ENCODE data around the gene PRSS36.
"Not testable (repeated sequence)": the region's sequence is repeated elsewhere in the genome, so short reads cannot be mapped to it uniquely, and the experiment has no call there.

Gene PRSS36

GRCh38 chr16:31149894-31150890, at the start of gene PRSS36:
Gene PRSS36 (minus strand): TSS chr16:31150066. CDS start chr16:31150035, 31 bp downstream.
- DNase-seq (ENCODE audit: low read depth in 2 of 2), result no peak

DNA sequence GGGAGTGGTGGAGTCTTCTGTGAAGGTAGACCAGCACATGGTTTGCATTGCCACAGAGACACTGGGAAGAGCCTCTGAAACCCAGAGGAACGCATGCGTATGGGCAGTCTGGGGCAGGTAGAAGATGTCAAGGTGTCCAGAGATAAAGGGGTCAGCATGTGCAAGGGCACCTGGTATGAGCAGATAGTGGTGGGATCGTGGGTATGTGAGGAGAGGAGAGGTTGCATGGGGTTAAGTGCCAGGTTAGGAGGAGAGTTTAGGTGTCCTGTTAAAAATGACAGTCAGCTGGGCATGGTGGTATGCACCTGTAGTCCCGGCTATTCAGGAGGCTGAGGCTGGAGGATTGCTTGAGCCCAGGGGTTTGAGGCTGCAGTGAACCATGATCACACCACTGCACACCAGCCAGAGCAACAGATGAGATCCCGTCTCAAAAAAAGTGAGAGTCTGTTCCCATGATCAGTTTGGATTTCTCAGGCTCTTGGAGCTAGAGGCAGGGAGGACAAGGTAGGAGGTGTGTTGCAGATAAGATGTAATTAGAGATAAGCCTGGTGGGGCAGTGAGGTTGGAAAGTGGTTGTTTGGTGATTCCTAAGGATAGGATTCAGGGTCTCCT, 49.7 kb upstream of the PRSS36 start:
- DNase-seq (ENCODE audit: low read depth in 2 of 2), result no peak

DNA sequence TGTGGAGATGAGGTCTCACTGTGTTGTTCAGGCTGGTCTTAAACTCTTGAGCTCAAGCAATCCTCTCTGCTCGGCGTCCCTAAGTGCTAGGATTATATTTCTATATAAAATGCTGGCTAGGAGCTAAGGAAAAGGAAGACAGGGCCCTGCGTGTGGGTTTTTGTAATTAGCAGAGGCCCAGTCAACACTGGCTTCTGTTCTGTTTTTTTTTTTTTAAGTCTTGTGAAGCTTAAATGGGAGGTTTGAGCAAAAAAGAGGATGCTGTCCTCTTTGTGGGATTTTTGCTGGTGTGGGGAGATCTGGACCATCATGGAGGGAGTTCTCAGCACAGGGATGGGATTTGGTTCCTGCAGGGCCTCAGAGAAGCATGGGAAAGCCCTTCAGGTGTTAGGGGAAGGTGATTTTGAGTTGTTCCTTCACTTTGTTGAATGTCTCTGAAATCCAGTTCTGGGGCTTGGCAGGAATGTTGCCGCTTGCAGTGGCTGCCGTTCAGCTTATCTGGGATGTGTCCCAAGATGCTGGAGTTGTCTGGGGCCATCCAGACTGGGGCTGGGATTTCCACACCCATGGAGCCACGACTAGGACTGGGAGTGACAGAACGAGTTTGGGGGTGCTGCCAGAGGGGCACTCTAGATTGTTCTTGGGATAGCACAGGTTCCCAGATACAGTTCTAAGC, 48.5 kb upstream of the PRSS36 start:
- no peak for DNase-seq (ENCODE audit: low read depth in 2 of 2)

DNA sequence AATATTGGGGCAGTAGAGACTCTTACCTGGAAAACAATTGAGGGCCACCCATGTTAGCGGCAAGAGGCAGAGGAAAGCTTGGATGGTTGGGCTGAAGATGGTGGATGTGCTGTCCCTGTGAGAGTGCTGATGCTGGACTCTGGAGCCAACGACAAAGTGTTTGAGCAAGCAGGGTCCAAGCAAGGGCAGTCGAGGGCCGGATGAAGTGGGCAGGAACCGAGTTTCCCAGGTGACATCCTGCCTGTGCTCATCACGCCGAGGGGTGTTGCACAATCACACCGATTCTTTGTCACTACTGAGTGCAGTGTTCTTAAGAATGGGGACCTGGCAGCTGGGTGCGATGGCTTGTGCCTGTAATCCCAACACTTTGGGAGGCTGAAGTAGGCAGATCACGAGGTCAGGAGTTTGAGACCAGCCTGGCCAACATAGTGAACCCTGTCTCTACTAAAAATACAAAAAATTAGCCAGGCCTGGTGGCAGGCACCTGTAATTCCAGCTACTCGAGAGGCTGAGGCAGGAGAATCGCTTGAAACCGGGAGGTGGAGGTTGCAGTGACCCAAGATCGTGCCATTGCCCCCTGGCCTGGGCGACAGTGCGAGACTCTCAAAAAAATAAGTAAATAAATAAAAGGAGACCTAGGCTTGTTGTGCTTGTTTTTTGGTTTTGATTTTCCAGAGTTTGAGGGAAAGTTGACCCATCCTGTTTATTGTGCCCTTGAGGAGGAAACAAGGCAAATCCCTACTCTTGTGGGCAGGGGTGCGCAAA, 46.6 kb upstream of the PRSS36 start:
- DNase-seq (ENCODE audit: low read depth in 2 of 2), result no peak

DNA sequence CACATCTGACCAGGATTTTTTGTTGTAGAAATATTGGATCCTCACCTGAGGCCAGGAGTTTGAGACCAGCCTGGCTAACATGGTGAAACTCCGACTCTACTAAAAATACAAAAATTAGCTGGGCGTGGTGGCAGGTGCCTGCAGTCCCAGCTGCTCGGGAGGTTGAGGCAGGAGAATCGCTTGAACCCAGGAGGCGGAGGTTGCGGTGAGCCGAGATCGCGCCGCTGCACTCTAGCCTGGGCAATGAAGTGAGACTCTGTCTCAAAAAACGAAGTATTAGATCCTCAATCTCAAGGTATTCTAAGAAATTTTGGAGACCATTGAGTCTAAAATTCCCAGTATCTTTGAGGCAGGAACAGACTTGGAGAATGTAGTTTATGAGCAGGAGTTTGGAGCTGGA, 46.0 kb upstream of the PRSS36 start:
- not testable (repeated sequence) for DNase-seq (ENCODE audit: low read depth in 2 of 2)

DNA sequence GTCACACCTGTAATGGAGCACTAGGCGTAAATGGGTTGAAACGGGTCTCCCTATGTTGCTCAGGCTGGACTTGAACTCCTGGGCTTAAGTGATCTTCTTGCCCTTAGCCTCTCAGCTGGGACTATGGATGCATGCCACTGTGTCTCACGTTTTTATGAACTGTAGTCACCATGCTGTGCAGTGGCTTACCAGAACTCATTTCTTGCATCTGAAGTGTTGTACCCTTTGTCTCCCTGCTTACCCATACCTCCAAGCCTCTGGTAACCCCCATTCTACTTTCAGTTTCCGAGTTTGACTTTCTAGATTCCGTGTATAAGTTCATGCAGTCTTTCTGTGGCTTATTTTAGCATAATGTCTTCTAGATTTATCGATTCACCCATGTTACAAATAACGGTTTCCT, 45.0 kb upstream of the PRSS36 start:
- DNase-seq (ENCODE audit: low read depth in 2 of 2), result no peak

DNA sequence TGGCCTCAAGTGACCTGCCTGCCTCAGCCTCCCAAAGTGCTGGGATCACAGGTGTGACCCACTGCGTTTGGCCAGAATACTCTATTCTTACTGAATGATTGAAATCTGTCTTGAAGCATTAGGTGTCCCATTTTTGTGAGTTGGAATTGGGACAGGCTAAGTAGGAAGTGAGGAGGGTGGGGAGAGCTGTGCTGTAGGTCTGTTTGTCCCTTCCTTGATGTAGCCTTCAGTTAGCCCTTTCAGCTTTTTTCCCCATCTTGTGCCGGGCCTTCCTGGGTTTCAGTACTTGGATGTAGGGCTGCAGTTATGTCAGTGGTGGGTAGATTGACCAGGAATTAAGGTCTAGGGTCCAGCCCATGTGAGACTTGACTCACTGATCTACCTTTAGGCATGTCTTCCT, 44.0 kb upstream of the PRSS36 start:
- no peak for DNase-seq (ENCODE audit: low read depth in 2 of 2)

- no peak for DNase-seq (ENCODE audit: low read depth in 2 of 2)
These were observed 43.2 kb upstream of the PRSS36 start for GRCh38 chr16:31192856-31193642.

DNA sequence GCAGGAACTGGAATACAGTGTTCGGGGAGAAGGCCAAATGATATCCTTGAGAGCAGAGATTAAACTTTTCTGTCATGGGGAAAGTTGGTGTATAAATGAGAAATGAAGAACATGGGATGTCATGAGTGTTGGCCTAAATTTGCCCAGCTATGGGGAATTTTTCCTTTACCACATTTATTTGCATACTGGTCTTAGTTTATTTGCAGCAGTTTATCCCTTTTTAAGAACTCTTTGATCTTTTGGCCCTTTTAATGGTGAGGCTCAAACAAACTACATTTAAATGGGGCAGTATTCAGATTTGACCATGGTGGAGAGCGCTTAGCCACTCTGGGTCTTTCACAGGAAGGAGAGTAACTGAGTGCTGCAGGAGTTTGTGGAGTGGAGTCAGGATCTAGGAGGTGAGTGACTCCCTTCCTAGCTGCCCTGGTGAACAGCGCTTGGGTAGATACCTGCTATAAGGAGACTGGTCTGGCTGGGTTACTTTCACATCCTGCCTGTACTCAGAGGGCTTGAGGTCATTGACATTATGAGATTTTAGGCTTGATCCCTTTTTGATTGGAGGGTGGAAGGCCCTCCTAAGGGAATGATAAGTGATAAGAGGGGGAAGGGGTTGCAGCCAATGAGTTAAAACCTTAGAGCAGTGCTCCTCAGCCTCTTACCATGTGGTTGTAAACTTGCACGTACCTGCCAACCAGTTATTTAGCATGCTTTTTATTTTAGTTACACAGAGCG, 42.0 kb upstream of the PRSS36 start:
- no peak for DNase-seq (ENCODE audit: low read depth in 2 of 2)

DNA sequence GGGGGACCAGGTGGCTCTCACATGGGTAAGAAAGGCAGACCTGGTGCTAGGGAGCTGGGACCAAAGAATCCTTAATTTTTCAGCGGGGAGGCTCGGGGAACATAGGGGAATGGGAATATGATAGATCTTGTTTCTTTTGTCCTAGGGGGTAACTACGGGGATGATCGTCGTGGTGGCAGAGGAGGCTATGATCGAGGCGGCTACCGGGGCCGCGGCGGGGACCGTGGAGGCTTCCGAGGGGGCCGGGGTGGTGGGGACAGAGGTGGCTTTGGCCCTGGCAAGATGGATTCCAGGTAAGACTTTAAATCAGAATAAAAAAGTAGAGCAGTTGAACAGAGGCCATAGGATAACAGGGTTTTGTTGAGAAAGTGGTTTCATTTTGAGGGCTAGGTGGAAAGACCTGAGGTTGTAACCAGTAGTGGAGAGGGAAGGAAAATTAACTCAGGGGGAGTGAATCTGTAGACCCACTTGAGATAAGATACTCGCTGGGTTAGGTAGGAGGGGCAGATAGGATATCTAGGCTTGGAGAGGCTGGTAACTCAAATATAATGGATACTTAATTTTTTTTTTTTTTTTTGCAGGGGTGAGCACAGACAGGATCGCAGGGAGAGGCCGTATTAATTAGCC, 41.1 kb upstream of the PRSS36 start:
- no peak for DNase-seq (ENCODE audit: low read depth in 2 of 2)

GRCh38 chr16:31190061-31190460, 40.2 kb upstream of the PRSS36 start:
- DNase-seq (ENCODE audit: low read depth in 2 of 2), result no peak

- no peak for DNase-seq (ENCODE audit: low read depth in 2 of 2)
These were observed 39.5 kb upstream of the PRSS36 start for GRCh38 chr16:31189412-31189778.

- no peak for DNase-seq (ENCODE audit: low read depth in 2 of 2)
These were observed 38.9 kb upstream of the PRSS36 start for GRCh38 chr16:31188450-31189411.

- DNase-seq (ENCODE audit: low read depth in 2 of 2), result no peak
These were observed 37.9 kb upstream of the PRSS36 start for GRCh38 chr16:31187808-31188189.

DNA sequence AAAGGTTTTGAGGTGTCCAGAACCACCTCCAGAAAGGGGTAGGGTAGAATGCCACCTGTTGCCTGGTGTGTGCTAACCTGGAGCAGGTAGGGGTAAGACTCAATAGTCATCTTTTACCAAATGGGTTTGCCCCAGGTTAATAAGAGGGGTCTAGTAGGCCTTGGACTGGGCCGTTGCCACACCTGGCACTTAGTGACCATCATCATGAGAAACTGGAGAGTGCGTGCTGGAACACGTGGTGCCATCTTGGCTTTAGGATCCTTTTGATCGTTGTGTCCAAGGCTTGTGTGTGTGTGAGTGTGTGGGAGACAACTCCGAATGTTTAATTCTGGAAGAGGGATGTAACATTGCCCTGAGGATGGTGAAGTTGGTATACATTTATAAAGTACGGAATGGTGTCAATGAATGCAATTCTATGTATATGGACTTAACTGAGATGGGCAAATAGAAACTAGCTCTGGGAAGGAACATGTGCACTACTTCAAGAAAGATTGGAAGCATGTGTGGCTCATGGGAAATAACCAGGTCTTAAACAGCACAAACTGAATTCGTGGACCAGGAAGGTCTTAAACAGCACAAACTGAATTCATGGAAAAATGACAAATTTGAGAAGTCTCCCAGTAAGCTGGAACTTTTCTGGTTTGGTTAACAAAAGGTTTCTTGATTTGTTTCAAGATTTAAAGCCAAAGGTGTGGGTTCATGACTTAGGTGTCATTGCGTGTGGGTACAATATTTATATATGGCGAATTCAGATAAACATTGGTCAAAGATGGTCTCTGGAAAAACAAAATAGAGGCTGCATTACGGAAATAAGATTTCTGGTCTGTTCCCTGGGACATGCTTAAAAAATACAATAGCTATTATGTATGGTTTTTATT, 37.3 kb upstream of the PRSS36 start:
- DNase-seq (ENCODE audit: low read depth in 2 of 2), result no peak

- DNase-seq (ENCODE audit: low read depth in 2 of 2), result no peak
These were observed 36.3 kb upstream of the PRSS36 start for GRCh38 chr16:31186176-31186575.

DNA sequence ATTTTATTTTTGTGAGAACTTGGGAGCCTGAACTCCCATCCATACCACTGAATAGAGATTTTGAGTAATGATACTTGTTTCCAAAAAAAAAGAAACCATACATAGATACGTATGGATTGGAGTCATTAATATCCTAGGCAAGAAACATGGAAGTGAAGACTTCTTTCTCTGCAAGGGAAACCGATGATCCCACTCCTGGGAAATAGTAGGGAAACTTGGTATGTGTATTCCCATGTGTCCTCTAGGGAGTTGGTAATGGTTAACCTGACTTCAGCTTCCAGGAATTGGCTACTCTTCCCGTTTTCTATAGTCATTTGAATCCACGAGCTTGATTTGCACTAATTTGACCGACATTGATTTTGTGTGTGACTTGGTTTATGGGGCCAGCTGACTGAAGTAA, 35.5 kb upstream of the PRSS36 start:
- no peak for DNase-seq (ENCODE audit: low read depth in 2 of 2)

GRCh38 chr16:31184888-31185287, 35.0 kb upstream of the PRSS36 start:
- no peak for DNase-seq (ENCODE audit: low read depth in 2 of 2)

Data from stimulated activated CD4-positive, alpha-beta T cell treated with anti-CD3 and anti-CD28 coated beads, Interleukin-15, amount 100 ng/mL, for 48 hours (primary cell).